Head of caudate nucleus (tissue), 42 donors: ENCODE results near the gene CDCA5.
A peak's percentile ranks its signal among the peaks of the same experiment; 100 is the strongest.

Source experiments
- DNase-seq, 42 donors: peaks; one replicate each; pipeline versions ENCODE4 v3.0.0 to v3.0.0-alpha.2; 2020 to 2021; ENCODE audit warnings: mixed read lengths in 7 of 42
- intact Hi-C: fragments of 100-400 bp; cut with DNase I; formaldehyde crosslinking; loops from one replicate; pipeline ENCODE4 v1.15.0; 2022

Gene CDCA5, protein sequence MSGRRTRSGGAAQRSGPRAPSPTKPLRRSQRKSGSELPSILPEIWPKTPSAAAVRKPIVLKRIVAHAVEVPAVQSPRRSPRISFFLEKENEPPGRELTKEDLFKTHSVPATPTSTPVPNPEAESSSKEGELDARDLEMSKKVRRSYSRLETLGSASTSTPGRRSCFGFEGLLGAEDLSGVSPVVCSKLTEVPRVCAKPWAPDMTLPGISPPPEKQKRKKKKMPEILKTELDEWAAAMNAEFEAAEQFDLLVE

DNA sequence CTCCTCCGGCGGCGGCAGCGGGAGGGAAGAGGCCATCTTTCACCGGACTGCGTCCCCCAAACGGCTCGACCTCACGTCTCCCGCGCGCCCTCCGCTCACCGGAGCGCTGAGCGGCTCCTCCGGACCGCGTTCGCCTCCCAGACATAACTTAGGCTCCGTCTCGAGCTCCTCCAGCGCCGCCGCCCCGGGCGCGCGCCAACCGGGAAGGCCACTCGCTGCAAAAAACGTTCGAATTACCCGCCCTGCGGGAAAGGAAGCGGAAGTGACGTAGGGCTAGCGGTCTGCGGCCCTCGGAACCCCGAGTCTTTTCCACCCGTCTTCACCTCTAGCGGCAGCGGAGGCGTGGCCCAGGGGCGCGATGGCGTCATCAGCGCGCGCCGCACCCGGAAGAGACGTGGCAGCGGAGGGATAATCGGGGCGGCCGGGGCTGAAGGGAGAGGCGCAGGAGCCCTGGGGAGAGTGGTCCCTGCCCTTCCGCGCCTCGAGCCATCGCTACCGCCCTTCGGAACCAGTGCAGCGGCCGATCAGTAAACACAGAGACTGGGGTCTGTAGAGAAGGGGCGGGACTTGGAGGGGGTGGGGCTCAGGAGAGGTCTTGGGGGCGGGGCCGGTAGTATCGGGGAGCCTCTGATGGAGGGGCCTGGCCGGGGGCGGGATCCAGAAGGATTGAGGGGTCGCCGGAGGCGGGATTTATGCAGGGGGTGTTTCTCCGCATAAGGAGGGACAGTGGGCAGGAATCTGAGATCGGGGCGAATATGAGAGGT lies at the start of gene CDCA5, which contains the start of gene ZFPL1:
CDCA5 (minus strand) TSS at position 207 of the 764 bp plus-strand sequence; CDS start at position 145, 62 bp downstream.
ZFPL1 (plus strand) TSS at position 389 of the 764 bp plus-strand sequence. CDS start 477 bp downstream, outside the sequence.
- intact Hi-C loops: loop anchor here (1.0 to 2.0 kb wide), 2 partner anchors 12 to 33 kb away; partner anchors contain the start of genes VPS51 and ZNHIT2
- peak; percentile 93 to 99 (median 98) for DNase-seq

DNA sequence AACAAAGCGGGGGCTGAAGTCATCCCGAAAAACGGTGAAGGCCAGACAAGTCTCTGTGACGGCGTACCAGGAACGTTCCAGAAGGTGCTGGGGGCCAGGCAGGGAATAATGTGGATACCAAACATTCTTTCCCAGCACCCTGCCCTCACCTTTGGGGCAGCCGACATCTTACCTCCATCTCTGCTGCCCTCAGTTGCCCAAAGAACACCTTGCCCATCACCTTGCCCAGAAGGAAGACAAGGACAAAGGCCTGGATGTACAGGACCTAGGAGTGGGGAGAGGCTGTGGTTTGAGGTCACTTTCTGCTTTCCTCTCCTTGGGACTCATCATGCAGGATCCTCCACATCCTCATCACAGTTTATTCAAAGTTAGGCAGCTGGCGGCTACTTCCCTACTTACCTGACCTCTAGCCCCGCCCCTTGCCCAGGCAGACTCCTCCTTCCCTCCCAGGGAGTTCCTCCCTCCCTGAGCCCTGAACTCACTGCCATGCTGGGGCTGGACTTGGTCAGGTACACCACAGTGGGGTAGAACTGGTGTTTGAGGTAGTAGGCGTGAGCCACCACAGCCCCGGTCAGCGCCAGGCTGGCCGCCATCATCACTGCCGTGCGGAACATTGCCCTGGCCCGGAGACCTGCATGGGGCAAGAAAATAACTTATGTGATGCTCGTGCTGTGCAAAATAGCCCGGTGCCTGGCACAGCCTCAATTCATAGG lies 49.3 kb upstream of the CDCA5 start:
- intact Hi-C loops: no loop called here
- peak in 4 of 42 donors; percentile 33 to 45 (median 35) for DNase-seq

GRCh38 chr11:65132238-65132987 lies 48.6 kb upstream of the CDCA5 start:
- no peak for DNase-seq
- intact Hi-C loops: no loop called here

DNA sequence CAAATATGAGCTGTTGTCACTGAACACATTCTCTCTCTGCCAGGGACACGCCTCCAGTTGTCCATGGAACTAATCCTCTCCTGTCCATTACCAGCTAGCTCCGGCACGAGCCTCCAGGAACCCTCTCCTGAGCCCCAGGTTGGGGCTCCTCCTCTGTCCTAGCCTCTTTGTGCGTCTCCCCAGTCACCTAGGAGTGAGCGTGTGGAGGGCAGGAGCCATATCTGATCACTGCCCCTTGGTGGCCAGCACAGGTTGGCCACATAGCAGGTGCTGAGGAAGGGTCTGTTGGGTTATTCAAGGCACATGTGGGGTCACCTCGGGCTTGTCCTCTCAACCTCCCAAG lies 48.0 kb upstream of the CDCA5 start:
- DNase-seq: no peak
- intact Hi-C loops: no loop called here

DNA sequence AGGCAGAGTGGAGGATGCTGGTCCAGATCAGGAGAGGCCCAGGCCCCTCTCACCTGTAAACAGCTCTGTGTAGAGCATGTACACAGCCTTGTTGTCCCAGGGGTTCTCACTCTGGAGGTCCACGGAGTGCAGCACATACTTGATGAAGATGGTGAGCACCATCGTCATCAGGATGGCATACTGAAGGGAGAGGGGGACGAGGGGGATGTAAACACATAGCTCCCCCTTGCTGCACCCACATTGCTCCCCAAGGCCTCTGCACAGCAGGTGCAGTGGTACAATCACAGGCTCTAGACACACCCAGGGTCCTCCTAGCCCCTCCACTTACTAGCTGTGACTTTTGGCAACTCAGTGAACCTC lies 47.6 kb upstream of the CDCA5 start:
- intact Hi-C loops: no loop called here
- no peak for DNase-seq

- no peak for DNase-seq
- intact Hi-C loops: no loop called here
These were observed 47.0 kb upstream of the CDCA5 start for GRCh38 chr11:65130631-65131416.

DNA sequence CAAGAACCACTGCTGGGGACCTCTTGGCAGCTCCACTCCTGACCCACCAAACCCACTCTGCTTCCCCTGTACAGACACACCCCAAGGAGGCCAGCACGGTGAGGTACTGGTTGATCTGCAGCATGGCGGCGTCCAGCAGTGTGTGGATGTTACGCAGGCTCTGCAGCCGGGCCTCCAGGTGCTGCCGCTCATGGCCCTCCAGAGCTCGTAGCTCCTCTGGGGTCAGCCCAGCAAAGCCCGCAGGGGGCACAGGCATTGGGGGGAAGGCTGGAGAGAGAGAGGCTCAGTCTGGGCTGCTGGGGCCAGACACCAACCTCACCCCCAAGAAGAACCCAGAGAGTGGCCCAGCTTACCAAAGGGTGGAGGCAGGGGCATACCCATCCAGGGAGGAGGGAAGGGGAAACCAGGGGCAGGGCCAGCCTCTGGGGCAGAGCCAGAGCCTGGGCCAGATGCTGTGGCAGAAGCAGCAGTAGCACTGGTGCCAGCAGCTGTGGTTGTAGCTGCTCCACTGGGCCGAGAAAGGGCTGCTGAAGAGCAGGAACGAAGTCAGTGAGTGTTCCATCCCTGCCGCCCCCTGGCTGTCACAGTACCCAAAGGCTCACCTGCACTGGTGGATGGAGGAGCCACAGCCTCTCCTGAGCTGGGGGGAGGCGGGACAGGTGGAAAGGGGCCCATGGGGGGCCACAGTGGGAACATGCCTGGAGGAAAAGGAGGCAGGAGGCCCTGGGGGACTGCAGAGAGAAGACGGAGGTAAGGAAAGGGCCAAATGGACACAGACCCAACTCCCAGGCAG lies 46.0 kb upstream of the CDCA5 start:
- intact Hi-C loops: loop anchor here (10.0 kb wide), 1 partner anchor 325 kb away; the partner anchor contains the start of gene MAP4K2
- no peak for DNase-seq

GRCh38 chr11:65128182-65129145 lies 44.6 kb upstream of the CDCA5 start:
- intact Hi-C loops: loop anchor here (10.0 kb wide), 1 partner anchor 324 kb away; the partner anchor contains the start of gene MAP4K2
- no peak for DNase-seq

DNA sequence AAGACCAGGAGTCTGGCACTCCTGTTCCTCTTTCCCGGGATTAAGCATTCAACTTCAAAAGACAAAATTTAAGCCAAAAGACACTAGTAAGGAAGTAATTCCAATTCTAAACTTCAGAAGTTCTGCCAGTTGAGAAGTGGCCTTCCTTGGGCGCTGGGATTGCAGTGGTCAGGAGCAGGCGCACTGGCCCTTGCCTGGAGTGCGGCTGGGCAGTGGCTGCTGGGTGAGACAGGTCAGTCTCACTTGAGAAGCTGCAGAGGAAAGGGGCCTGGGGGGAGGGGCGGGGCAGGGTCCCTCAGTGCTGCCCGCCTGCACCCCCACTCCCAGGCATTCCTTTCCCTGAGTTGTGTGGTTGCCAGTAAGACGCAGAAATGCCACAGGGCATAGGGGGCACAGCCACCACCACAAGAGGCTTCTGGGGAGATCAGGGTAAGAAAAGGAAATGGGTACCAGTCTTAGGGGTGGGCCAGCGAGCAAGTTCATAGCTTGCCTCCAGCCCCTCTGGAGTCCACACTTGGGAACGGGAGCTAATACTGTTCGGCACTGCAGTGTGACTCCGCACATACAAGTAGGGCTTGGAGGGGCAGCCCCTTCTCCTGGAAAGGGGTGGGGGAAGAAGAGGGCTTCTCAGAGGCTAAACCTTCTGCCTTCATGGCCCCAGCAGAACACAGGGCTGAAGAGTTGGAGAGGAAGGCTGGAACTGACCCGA lies 43.8 kb upstream of the CDCA5 start:
- DNase-seq: no peak
- intact Hi-C loops: loop anchor here (10.0 kb wide), 1 partner anchor 323 kb away; the partner anchor contains the start of gene MAP4K2

- intact Hi-C loops: loop anchor here (10.0 kb wide), 1 partner anchor 322 kb away; the partner anchor contains the start of gene MAP4K2
- DNase-seq: no peak
These were observed 42.9 kb upstream of the CDCA5 start for GRCh38 chr11:65126624-65127274.

- intact Hi-C loops: loop anchor here (10.0 kb wide), 1 partner anchor 321 kb away; the partner anchor contains the start of gene MAP4K2
- DNase-seq: no peak
These were observed 41.6 kb upstream of the CDCA5 start for GRCh38 chr11:65125197-65126056.

GRCh38 chr11:65124480-65125196 lies 40.8 kb upstream of the CDCA5 start:
- DNase-seq: no peak
- intact Hi-C loops: loop anchor here (10.0 kb wide), 1 partner anchor 320 kb away; the partner anchor contains the start of gene MAP4K2
